Neural progenitor cell (in vitro differentiated cells): ENCODE results near the gene HBZ. TPM values are rescaled to one million over a fixed set of nuclear protein-coding genes. Genes with fewer than 3 reads are reported as not detected.

Experiments used
- DNase-seq: peaks from one replicate; pipeline ENCODE4 v3.0.0-alpha.2; 2016; ENCODE audit warnings: low spot score
- H2AFZ ChIP-seq: fragments of 200-600 bp; sonication (generic); replicated peaks from 2 replicates; pipeline ENCODE4 v1.6.1; 2016; ENCODE audit warnings: antibody characterized with exemption
- H3F3A ChIP-seq: fragments of 200-600 bp; sonication (generic); 2 replicates; pipeline ENCODE4 v1.6.1; 2016; ENCODE audit warnings: antibody characterized with exemption, low read depth
- H3K27ac ChIP-seq: fragments of 200-600 bp; sonication (generic); 2 replicates; pipeline ENCODE4 v1.5.1; 2016; ENCODE audit warnings: mild to moderate bottlenecking
- H3K27me3 ChIP-seq: fragments of 200-600 bp; sonication (generic); 2 replicates; pipeline ENCODE4 v1.6.1; 2016; ENCODE audit warnings: mild to moderate bottlenecking, moderate library complexity
- H3K36me3 ChIP-seq: fragments of 200-600 bp; sonication (generic); 2 replicates; pipeline ENCODE4 v1.5.1; 2016
- H3K4me1 ChIP-seq: fragments of 200-600 bp; sonication (generic); 2 replicates; pipeline ENCODE4 v1.6.1; 2016; ENCODE audit warnings: mixed run types
- H3K4me2 ChIP-seq: fragments of 200-600 bp; sonication (generic); 2 replicates; pipeline ENCODE4 v1.6.1; 2016
- H3K4me3 ChIP-seq: fragments of 200-600 bp; sonication (generic); 2 replicates; pipeline ENCODE4 v1.5.1; 2016
- H3K79me2 ChIP-seq: fragments of 200-600 bp; sonication (generic); 2 replicates; pipeline ENCODE4 v1.6.1; 2016; ENCODE audit warnings: low read depth
- H3K9ac ChIP-seq: fragments of 200-600 bp; sonication (generic); 2 replicates; pipeline ENCODE4 v1.6.1; 2016
- H3K9me3 ChIP-seq: fragments of 200-600 bp; sonication (generic); 2 replicates; pipeline ENCODE4 v1.5.1; 2016; ENCODE audit warnings: low read depth
- H4K20me1 ChIP-seq: fragments of 200-600 bp; sonication (generic); 2 replicates; pipeline ENCODE4 v1.6.1; 2016; ENCODE audit warnings: low read depth
- H3K27ac Mint-ChIP-seq: 3 replicates; pipeline ENCODE4 v1.8.0; 2021; ENCODE audit warnings: mixed read lengths
- H3K27me3 Mint-ChIP-seq: 2 replicates; pipeline ENCODE4 v1.8.0; 2022; ENCODE audit warnings: low read depth, mild to moderate bottlenecking, inconsistent platforms, moderate library complexity, mixed read lengths; ENCODE audit not compliant: insufficient read depth
- H3K36me3 Mint-ChIP-seq: 3 replicates; pipeline ENCODE4 v1.8.0; 2021; ENCODE audit warnings: mixed read lengths
- H3K4me1 Mint-ChIP-seq: 3 replicates; pipeline ENCODE4 v1.8.0; 2021; ENCODE audit warnings: mixed read lengths
- H3K4me3 Mint-ChIP-seq: 3 replicates; pipeline ENCODE4 v1.8.0; 2021; ENCODE audit warnings: mild to moderate bottlenecking, moderate library complexity, mixed read lengths
- H3K9me3 Mint-ChIP-seq: 3 replicates; pipeline ENCODE4 v1.8.0; 2020; ENCODE audit warnings: mixed read lengths
- EZH2 ChIP-seq: fragments of 200-600 bp; sonication (generic); IDR thresholded peaks from 2 replicates; pipeline ENCODE4 v1.6.1; 2017; ENCODE audit warnings: antibody characterized with exemption, mild to moderate bottlenecking, moderate library complexity
- EZH2phosphoT487 ChIP-seq: fragments of 200-600 bp; sonication (generic); IDR thresholded peaks from 2 replicates; pipeline ENCODE4 v1.6.1; 2017; ENCODE audit warnings: antibody characterized with exemption
- total RNA-seq: library from RNA; depleted of rRNA; stranded (reverse); fragments of >200 nt; gene quantifications from 2 replicates; pipeline ENCODE4 v1.2.3, GENCODE V29; 2015; ENCODE audit warnings: low replicate concordance
- TF ChIP-seq, protein P1 (sequence below): fragments of 200-600 bp; sonication (generic); IDR thresholded peaks from 2 replicates; pipeline ENCODE4 v1.5.1; 2017; ENCODE audit warnings: antibody characterized with exemption, mild to moderate bottlenecking

The HBZ gene
- total RNA-seq, 1 donor from 2014 or later, result not detected

DNA sequence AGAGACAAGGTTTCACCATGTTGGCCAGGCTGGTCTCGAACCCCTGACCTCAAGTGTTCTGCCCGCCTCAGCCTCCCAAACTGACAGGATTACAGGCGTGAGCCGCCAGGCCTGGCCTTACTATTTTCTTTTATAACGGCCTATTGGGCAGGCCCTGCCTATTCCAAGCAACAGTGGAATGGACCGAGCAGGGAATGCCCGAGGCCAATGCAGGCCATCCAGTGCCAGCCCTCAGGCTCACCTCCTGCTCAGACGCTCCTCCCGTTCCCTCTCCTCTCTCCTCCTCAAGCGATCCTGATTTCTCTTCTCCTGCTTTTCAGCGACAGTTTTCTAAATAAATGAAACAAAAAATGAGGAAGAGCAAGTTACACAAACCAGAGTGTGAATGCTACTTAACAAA lies 40.2 kb downstream of the HBZ start:
- no peaks in the 10 kb centered on the region for H3K36me3 ChIP-seq
- TF ChIP-seq EZH2, result no peak
- TF ChIP-seq, protein P1, sequence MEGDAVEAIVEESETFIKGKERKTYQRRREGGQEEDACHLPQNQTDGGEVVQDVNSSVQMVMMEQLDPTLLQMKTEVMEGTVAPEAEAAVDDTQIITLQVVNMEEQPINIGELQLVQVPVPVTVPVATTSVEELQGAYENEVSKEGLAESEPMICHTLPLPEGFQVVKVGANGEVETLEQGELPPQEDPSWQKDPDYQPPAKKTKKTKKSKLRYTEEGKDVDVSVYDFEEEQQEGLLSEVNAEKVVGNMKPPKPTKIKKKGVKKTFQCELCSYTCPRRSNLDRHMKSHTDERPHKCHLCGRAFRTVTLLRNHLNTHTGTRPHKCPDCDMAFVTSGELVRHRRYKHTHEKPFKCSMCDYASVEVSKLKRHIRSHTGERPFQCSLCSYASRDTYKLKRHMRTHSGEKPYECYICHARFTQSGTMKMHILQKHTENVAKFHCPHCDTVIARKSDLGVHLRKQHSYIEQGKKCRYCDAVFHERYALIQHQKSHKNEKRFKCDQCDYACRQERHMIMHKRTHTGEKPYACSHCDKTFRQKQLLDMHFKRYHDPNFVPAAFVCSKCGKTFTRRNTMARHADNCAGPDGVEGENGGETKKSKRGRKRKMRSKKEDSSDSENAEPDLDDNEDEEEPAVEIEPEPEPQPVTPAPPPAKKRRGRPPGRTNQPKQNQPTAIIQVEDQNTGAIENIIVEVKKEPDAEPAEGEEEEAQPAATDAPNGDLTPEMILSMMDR, result no peak
- no peak for TF ChIP-seq EZH2phosphoT487
- no peak overlapping the region for H3K4me2 ChIP-seq
- no peak overlapping the region for H3K4me3 ChIP-seq
- H3F3A ChIP-seq, result peaks cover 2% of the 10 kb centered on the region
- Mint-ChIP-seq H3K9me3 (no peaks in the 10 kb centered on the region), H3K4me3 (no peak overlapping the region), H3K27me3 (peaks cover 3% of the 10 kb centered on the region), H3K36me3 (peaks cover 36% of the 10 kb centered on the region), H3K4me1 (no peaks in the 10 kb centered on the region), H3K27ac (peak overlapping the region; percentile 22)
- no peak overlapping the region for H3K27ac ChIP-seq
- DNase-seq, result no peak
- H3K4me1 ChIP-seq, result no peaks in the 10 kb centered on the region
- no peaks in the 10 kb centered on the region for H3K27me3 ChIP-seq
- H3K9me3 ChIP-seq, result no peaks in the 10 kb centered on the region
- peaks cover 35% of the 10 kb centered on the region for H4K20me1 ChIP-seq
- no peak overlapping the region for H3K9ac ChIP-seq
- no peak overlapping the region for H2AFZ ChIP-seq
- H3K79me2 ChIP-seq, result no peaks in the 10 kb centered on the region

DNA sequence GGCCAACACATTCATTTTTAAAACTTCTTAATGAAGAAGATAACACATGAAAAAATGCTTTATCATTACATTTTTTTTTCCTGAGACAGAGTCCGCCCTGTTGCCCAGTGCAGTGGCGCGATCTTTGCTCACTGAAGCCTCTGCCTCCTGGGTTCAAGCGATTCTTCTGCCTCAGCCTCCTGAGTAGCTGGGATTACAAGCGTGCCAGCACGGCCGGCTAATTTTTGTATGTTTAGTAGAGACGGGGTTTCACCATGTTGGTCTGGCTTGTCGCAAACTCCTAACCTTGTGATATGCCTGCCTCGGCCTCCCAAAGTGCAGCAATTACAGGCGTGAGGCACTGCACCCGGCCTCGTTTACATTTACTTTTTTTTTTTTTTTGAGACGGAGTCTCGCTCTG lies 41.0 kb downstream of the HBZ start:
- Histone ChIP-seq H3K4me1 (no peaks in the 10 kb centered on the region), H3K79me2 (no peaks in the 10 kb centered on the region), H4K20me1 (peaks cover 34% of the 10 kb centered on the region), H3K4me2 (no peak overlapping the region), H3F3A (peaks cover under 1% of the 10 kb centered on the region), H3K9me3 (no peaks in the 10 kb centered on the region), H3K4me3 (no peak overlapping the region), H3K9ac (no peak overlapping the region), H3K27ac (no peak overlapping the region), H2AFZ (no peak overlapping the region), H3K36me3 (peaks cover 3% of the 10 kb centered on the region), H3K27me3 (no peaks in the 10 kb centered on the region)
- H3K4me3 Mint-ChIP-seq, result no peak overlapping the region
- no peaks in the 10 kb centered on the region for H3K9me3 Mint-ChIP-seq
- H3K36me3 Mint-ChIP-seq, result peaks cover 37% of the 10 kb centered on the region
- TF ChIP-seq EZH2phosphoT487 (no peak), EZH2 (no peak)
- DNase-seq, result no peak
- H3K4me1 Mint-ChIP-seq, result no peaks in the 10 kb centered on the region
- peaks cover 3% of the 10 kb centered on the region for H3K27me3 Mint-ChIP-seq
- no peak overlapping the region for H3K27ac Mint-ChIP-seq

DNA sequence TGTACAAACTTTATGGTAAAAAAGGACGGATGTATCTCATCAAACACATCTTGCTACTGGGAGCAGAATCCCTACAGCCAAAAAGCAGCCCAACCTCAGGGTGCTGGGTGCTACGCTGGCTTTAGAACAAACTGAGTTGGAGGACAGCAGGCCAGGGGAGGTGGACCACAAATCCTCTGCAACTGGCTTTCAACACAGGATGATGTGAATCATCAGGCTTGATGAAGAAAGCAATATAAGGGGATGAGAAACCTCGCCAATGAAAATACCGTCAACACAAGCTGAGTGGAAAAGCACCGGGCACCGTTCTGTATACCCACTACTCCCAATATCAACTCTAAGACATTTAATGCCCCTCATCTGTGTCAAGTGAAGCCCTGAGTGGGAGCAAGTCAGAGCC lies 42.1 kb downstream of the HBZ start:
- TF ChIP-seq, protein P1, result no peak
- TF ChIP-seq EZH2phosphoT487 (no peak), EZH2 (no peak)
- Mint-ChIP-seq H3K27me3 (peaks cover 3% of the 10 kb centered on the region), H3K4me3 (no peak overlapping the region), H3K9me3 (no peaks in the 10 kb centered on the region), H3K27ac (no peak overlapping the region), H3K4me1 (no peaks in the 10 kb centered on the region), H3K36me3 (peaks cover 33% of the 10 kb centered on the region)
- Histone ChIP-seq H3F3A (no peaks in the 10 kb centered on the region), H3K4me3 (no peak overlapping the region), H4K20me1 (peaks cover 36% of the 10 kb centered on the region), H3K4me1 (no peaks in the 10 kb centered on the region), H2AFZ (no peak overlapping the region), H3K27ac (no peak overlapping the region), H3K79me2 (no peaks in the 10 kb centered on the region), H3K9ac (no peak overlapping the region), H3K27me3 (no peaks in the 10 kb centered on the region), H3K36me3 (peaks cover 10% of the 10 kb centered on the region), H3K9me3 (no peaks in the 10 kb centered on the region), H3K4me2 (no peak overlapping the region)
- DNase-seq, result no peak

DNA sequence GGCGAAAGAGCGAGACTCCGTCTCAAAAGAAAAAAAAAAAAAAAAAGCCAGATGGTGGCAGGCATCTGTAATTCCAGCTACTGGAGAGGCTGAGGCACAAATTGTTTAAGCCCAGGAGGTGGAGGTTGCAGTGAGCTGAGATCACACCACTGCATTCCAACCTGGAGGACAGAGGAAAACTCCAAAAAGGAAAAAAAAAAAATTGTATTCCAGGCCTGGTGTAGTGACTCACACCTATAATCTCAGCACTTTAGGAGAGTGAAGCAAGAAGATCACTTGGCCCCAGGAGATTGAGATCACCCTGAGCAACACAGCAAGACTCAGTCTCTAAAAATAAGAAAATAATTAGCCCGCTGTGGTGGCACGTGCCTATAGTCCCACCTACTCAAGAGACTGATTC lies 47.9 kb downstream of the HBZ start:
- no peak for TF ChIP-seq EZH2
- TF ChIP-seq, protein P1, result no peak
- TF ChIP-seq EZH2phosphoT487, result no peak
- Mint-ChIP-seq H3K9me3 (no peaks in the 10 kb centered on the region), H3K27me3 (no peaks in the 10 kb centered on the region), H3K4me1 (no peaks in the 10 kb centered on the region), H3K36me3 (peaks cover 25% of the 10 kb centered on the region), H3K4me3 (no peak overlapping the region), H3K27ac (no peak overlapping the region)
- DNase-seq, result no peak
- no peak overlapping the region for H2AFZ ChIP-seq
- no peaks in the 10 kb centered on the region for H3K4me1 ChIP-seq
- H3K27ac ChIP-seq, result no peak overlapping the region
- no peak overlapping the region for H3K9ac ChIP-seq
- no peaks in the 10 kb centered on the region for H3F3A ChIP-seq
- H3K9me3 ChIP-seq, result no peaks in the 10 kb centered on the region
- H3K4me3 ChIP-seq, result no peak overlapping the region
- H3K4me2 ChIP-seq, result no peak overlapping the region
- peaks cover 10% of the 10 kb centered on the region for H3K36me3 ChIP-seq
- H4K20me1 ChIP-seq, result peaks cover 16% of the 10 kb centered on the region
- peaks cover 10% of the 10 kb centered on the region for H3K79me2 ChIP-seq
- H3K27me3 ChIP-seq, result no peaks in the 10 kb centered on the region
